Activated CD8-positive, alpha-beta T cell treated with anti-CD3 and anti-CD28 coated beads, Interleukin-2, amount 10 ng/mL, durations not matched to agents 7 days and 5 days (primary cell): ENCODE data around the gene IFITM10. TPM values are rescaled to one million over a fixed set of nuclear protein-coding genes. Genes with fewer than 3 reads are reported as not detected.

Source experiments
- ATAC-seq: fragments of 150-1000 bp; cut with Tn5 transposase; one replicate; pipeline ENCODE4 v1.10.0; 2021; ENCODE audit warnings: moderate library complexity
- CTCF ChIA-PET: fragments of 350-600 bp; sonication (Branson Sonifier 250); formaldehyde crosslinking; loops from one replicate; lab custom pipeline; 2021; ENCODE audit warnings: antibody characterized with exemption; lab: Charles Lee
- POLR2A ChIA-PET: fragments of 350-600 bp; sonication (Branson Sonifier 250); formaldehyde crosslinking; loops from one replicate; lab custom pipeline; 2021; ENCODE audit warnings: antibody characterized with exemption; lab: Charles Lee
- DNase-seq: peaks from one replicate; pipeline ENCODE4 v3.0.0-alpha.2; 2020
- H3K27ac Mint-ChIP-seq: one replicate; pipeline ENCODE4 v1.8.0; 2021; ENCODE audit warnings: mild to moderate bottlenecking, mixed read lengths
- H3K27me3 Mint-ChIP-seq: one replicate; pipeline ENCODE4 v1.8.0; 2021; ENCODE audit warnings: low read depth, mixed read lengths
- H3K36me3 Mint-ChIP-seq: one replicate; pipeline ENCODE4 v1.8.0; 2021; ENCODE audit warnings: low read depth, mixed read lengths
- H3K4me1 Mint-ChIP-seq: one replicate; pipeline ENCODE4 v1.8.0; 2021; ENCODE audit warnings: low read depth, mixed read lengths
- H3K4me3 Mint-ChIP-seq: one replicate; pipeline ENCODE4 v1.8.0; 2021; ENCODE audit warnings: mild to moderate bottlenecking, mixed read lengths
- H3K9me3 Mint-ChIP-seq: one replicate; pipeline ENCODE4 v1.8.0; 2022; ENCODE audit warnings: mixed read lengths; ENCODE audit not compliant: insufficient read depth
- total RNA-seq, 2 experiments: library from RNA; stranded (reverse); gene quantifications; one replicate each; pipeline ENCODE4 v1.2.3, GENCODE V29; 2021

IFITM10 gene
- total RNA-seq, 2 experiments from 2014 or later: 0.63 to 1.0 TPM

- H3K27me3 Mint-ChIP-seq: peaks cover 10% of the 10 kb centered on the region
- peaks cover 37% of the 10 kb centered on the region for H3K4me1 Mint-ChIP-seq
- H3K27ac Mint-ChIP-seq: no peak overlapping the region
- no peaks in the 10 kb centered on the region for H3K9me3 Mint-ChIP-seq
- ChIA-PET POLR2A (no interaction called here), CTCF (interaction anchor here (1.9 kb wide), 1 partner anchor 64 kb away, joined by 5 read pairs; no protein-coding TSS in a partner anchor)
- no peak overlapping the region for H3K4me3 Mint-ChIP-seq
- ATAC-seq: no peak
- no peak for DNase-seq
- H3K36me3 Mint-ChIP-seq: no peaks in the 10 kb centered on the region
Measured at GRCh38 chr11:1768141-1768469, 17.7 kb upstream of the IFITM10 start.

DNA sequence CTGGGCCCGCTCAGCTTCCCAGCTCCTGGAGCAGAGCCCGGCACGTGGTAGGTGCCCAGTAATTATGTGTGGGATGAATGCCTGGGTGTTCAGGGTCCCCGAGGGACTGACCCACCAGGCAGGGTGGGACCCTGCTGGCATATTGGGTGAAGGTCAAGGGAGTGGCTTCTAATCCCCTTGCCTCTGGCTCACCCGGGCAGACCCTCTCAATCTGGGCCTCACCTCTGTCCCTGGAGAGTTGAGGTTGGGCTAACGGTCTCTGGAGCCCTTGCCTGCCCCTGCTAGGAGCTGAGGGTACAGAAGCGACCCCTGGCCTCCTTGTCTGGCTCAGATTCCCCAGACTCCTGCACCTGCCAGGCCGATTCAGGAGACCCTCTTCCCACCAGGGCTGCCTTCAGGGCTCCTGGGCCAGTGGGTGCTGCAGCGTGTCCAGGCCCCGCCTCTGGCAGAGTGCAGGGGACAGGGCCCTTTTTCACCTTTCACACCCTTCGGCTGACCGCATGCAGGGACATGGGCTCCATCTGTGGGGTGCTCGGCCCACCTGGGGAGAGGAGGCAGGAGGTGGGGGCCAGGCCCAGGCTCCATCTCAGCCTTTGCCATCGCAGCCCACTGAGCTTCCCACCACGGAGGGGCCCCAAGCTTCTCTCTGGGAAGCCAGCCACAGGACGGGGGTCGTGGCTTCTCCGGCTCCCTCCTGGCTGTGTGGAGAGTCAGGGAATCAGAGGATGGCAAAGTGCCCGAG is 17.2 kb upstream of the IFITM10 start:
- Mint-ChIP-seq H3K36me3 (no peaks in the 10 kb centered on the region), H3K4me3 (no peak overlapping the region), H3K27me3 (peaks cover 10% of the 10 kb centered on the region), H3K4me1 (peaks cover 38% of the 10 kb centered on the region), H3K9me3 (no peaks in the 10 kb centered on the region), H3K27ac (no peak overlapping the region)
- ATAC-seq (no peak), DNase-seq (no peak)
- CTCF ChIA-PET: interaction anchor here (1.1 to 2.2 kb wide), 2 partner anchors 70 to 73 kb away, joined by 3 to 14 read pairs; no protein-coding TSS in a partner anchor
- POLR2A ChIA-PET: no interaction called here

DNA sequence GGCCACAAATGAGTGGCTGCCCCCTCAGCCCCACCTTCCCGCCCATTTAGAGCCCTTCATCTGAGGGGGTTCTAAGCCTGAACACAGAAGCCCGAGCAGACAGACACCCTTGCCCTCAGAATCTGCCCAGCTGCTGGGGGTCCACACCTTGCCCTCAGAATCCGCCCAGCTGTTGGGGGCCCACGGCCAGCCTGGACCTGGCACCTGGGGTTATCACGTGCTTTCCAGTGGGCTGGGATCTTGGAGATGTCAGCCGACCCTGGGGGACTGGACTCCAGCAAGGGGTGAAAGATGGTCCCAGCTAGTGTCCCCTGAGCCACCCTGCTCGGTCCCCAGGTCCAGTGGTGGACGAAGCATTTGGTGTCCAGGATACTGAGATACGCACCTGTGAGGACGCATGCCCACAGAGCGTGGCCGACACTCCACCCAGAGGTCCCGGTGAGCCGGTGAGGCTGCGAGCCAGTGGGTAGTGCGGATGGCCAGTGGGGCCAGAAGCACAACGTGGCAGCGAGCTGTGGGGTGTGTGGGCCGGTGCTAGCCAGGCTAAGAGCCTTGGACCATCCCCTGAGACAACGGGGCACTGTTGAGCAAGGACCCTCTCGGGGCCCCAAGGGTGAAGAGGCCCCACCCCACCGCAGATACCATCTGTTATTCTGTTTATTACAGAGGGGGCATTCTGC is 16.5 kb upstream of the IFITM10 start:
- Mint-ChIP-seq H3K4me3 (no peak overlapping the region), H3K27me3 (peaks cover 6% of the 10 kb centered on the region), H3K27ac (no peak overlapping the region), H3K36me3 (peaks cover 7% of the 10 kb centered on the region), H3K9me3 (no peaks in the 10 kb centered on the region), H3K4me1 (peaks cover 38% of the 10 kb centered on the region)
- POLR2A ChIA-PET: interaction anchor here (0.9 kb wide), 1 partner anchor 9 kb away, joined by 3 read pairs; no protein-coding TSS in a partner anchor
- ATAC-seq (no peak), DNase-seq (no peak)
- CTCF ChIA-PET: interaction anchor here (1.1 to 2.2 kb wide), 2 partner anchors 69 to 73 kb away, joined by 3 to 14 read pairs; no protein-coding TSS in a partner anchor

DNA sequence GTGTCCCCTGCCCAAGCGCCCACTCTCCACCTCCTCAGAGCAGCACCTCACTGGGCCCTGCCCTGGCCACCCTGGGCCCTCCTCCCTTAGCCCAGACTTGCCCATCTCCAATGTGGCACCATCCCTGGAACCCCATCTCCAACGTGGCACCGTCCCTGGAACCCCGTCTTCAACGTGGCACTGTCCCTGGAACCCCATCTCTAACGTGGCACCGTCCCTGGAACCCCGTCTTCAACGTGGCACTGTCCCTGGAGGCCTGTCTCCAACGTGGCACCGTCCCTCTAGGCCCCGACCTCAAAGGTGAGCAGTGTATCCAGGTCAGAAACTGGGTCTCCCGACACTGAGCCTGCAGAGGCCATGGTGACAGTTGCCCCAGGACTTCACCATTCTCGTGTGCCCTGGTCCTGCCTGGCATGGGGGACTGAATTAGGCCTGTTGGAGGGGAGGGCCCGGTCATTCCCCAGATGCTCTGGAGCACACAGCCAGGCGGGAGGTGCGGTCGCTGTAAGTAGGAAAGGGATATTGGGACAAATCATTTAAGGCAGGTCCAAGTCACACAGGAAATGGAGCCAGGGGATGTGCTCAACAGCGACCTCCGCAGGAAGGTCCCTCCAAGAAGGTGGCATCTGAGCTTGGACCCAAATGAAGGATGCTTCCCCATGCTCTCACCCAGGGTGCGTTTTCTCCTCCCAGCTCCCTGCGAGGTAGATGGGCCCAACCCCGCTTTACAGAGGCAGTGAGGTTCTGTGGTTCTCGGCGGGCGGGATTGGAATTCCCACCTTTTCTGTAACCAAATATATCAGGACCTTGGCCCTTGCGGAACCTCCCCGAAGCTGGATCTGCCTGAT is 15.7 kb upstream of the IFITM10 start:
- H3K4me3 Mint-ChIP-seq: no peak overlapping the region
- no peak overlapping the region for H3K27ac Mint-ChIP-seq
- ATAC-seq (no peak), DNase-seq (no peak)
- peaks cover 10% of the 10 kb centered on the region for H3K36me3 Mint-ChIP-seq
- H3K9me3 Mint-ChIP-seq: no peaks in the 10 kb centered on the region
- H3K4me1 Mint-ChIP-seq: peaks cover 36% of the 10 kb centered on the region
- POLR2A ChIA-PET: interaction anchor here (0.9 kb wide), 1 partner anchor 8 kb away, joined by 3 read pairs; no protein-coding TSS in a partner anchor
- CTCF ChIA-PET: interaction anchor here (1.1 to 2.2 kb wide), 2 partner anchors 68 to 72 kb away, joined by 3 to 14 read pairs; no protein-coding TSS in a partner anchor
- H3K27me3 Mint-ChIP-seq: peaks cover 6% of the 10 kb centered on the region

DNA sequence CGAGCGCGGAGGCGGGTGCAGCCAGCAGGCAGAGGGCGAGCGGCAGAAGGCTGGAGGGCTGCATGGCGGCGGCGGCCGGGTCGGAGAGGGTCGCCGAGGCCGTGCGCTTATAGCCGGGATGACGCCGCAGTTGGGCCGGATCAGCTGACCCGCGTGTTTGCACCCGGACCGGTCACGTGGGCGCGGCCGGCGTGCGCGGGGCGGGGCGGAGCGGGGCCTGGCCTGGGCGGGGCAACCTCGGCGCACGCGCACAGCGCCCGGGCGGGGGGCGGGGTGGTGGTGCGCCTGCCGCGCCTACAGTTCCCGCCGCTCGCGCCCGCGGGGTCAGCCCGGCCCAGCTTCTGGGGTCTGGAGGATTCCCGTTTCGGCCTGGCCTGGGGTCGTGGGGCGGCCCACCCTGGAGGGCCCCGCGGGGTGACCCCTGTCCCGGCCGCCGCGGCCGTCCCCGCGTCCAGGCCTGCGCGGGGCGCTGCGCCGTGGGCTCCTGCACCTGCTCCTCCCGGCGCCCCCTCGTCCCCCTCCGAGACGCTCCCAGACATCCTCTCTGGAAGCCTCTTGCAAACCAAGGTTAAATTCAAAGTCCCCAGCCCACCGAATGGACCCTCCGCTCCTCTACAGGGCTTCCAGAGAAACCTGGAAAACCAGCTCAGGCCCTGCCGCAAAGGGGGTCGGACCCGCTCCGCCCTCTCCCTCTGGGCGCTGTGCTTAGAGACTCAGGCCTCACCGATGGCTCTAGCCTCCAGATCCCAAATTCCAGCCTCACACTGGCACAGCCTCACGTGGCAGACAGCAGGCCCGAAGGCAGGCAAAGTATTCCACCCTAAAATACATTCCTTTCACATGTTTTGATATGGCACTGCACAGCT is 13.6 kb upstream of the IFITM10 start, which contains the start of gene CTSD:
Gene CTSD (minus strand): TSS at position 132 of the 866 bp plus-strand sequence. CDS start 68 bp downstream, at position 64.
- Mint-ChIP-seq H3K27ac (peak within 1 kb of the TSS; percentile 67), H3K36me3 (peaks cover 21% of the 10 kb centered on the region), H3K4me3 (peak within 1 kb of the TSS; percentile 86), H3K4me1 (peaks cover 42% of the 10 kb centered on the region), H3K9me3 (no peaks in the 10 kb centered on the region), H3K27me3 (no peaks in the 10 kb centered on the region)
- ChIA-PET CTCF (interaction anchor here (1.0 to 1.7 kb wide), 4 partner anchors 9 to 70 kb away, joined by 3 to 7 read pairs (median 4); no protein-coding TSS in a partner anchor), POLR2A (interaction anchor here (1.5 kb wide), 1 partner anchor 9 kb away, joined by 6 read pairs; no protein-coding TSS in a partner anchor)
- DNase-seq (peak; percentile 91), ATAC-seq (peak; percentile 81)

DNA sequence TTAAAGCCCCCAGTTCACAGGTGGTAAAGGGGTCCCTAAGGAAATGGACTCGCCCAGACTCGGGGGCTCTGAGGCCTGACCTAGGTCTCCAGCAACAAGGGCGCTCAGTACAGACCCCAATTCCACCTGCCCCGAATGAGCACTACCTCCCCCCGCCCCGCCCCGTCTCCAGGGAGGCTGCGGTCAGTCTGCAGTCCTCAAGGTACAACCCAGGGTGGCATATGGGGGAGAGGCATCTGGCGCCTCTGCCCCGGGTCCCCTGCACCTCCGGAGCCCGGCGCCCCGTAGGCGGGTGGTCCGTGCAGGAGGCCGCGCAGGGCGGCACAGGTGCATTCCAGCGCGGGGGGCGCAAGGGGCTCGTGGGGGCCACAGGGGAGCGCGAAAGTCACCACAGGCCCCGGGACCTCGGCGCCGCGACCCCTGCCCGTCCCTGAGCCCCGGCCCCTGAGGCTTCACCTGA is 13.0 kb upstream of the IFITM10 start:
- peak; percentile 42 for ATAC-seq
- CTCF ChIA-PET: interaction anchor here (1.3 to 1.7 kb wide), 3 partner anchors 10 to 70 kb away, joined by 3 to 7 read pairs (median 4); no protein-coding TSS in a partner anchor
- POLR2A ChIA-PET: interaction anchor here (1.5 kb wide), 1 partner anchor 10 kb away, joined by 6 read pairs; no protein-coding TSS in a partner anchor
- Mint-ChIP-seq H3K27ac (peak overlapping the region; percentile 49), H3K27me3 (no peaks in the 10 kb centered on the region), H3K4me3 (peak overlapping the region; percentile 72), H3K4me1 (peaks cover 45% of the 10 kb centered on the region), H3K36me3 (peaks cover 27% of the 10 kb centered on the region), H3K9me3 (no peaks in the 10 kb centered on the region)
- DNase-seq: no peak

DNA sequence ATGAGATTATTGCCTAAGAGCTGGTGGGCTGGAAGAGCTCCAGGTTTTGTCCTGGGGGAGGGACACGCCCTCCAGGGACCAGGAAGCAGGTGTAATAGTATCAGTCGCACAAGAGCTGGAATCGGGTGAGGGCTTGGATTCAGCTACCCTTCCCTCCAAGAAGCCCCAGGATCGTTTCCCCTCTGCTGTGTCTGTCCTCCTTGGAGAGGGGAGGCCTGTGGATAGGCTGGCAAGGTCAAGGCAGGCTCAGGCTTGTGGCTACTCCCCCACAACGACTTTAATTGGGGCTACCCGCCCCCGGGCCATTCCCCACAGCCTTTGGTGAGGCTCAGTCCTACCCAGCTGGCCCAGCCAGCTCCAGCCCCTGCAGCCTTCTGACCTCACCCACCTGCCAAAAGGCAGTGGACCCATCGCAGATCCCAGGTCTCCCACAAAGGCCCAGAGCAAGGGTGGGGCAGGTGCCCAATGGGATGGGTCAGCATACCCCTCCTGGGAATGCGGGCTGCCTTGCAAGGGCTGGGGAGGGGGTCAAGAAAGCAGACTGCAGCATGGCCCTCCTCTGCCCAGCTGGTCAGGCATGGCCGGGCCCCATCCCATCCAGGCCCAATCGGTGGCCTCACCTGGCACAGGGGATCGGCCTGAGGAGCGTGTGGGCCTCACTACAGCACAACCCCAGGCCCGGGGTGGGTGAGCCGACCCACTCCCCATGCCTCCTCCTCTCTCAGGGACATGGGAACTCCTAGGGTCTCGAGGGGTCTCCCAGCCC is 12.3 kb upstream of the IFITM10 start:
- Mint-ChIP-seq H3K4me1 (peaks cover 50% of the 10 kb centered on the region), H3K9me3 (no peaks in the 10 kb centered on the region), H3K36me3 (peaks cover 30% of the 10 kb centered on the region), H3K4me3 (peak overlapping the region; percentile 72), H3K27ac (peak overlapping the region; percentile 49), H3K27me3 (no peaks in the 10 kb centered on the region)
- CTCF ChIA-PET: interaction anchor here (1.1 to 1.6 kb wide), 3 partner anchors 10 to 239 kb away, joined by 4 read pairs; no protein-coding TSS in a partner anchor
- no peak for DNase-seq
- no peak for ATAC-seq
- POLR2A ChIA-PET: no interaction called here

GRCh38 chr11:1761857-1762536 is 11.6 kb upstream of the IFITM10 start:
- Mint-ChIP-seq H3K27me3 (no peaks in the 10 kb centered on the region), H3K4me3 (peak overlapping the region; percentile 72), H3K4me1 (peaks cover 57% of the 10 kb centered on the region), H3K36me3 (peaks cover 38% of the 10 kb centered on the region), H3K27ac (peak overlapping the region; percentile 49), H3K9me3 (no peaks in the 10 kb centered on the region)
- DNase-seq: no peak
- POLR2A ChIA-PET: no interaction called here
- CTCF ChIA-PET: interaction anchor here (1.1 to 1.6 kb wide), 3 partner anchors 11 to 239 kb away, joined by 4 read pairs; no protein-coding TSS in a partner anchor
- ATAC-seq: no peak

GRCh38 chr11:1761110-1761856 is 10.9 kb upstream of the IFITM10 start:
- POLR2A ChIA-PET: no interaction called here
- H3K36me3 Mint-ChIP-seq: peaks cover 45% of the 10 kb centered on the region
- DNase-seq (no peak), ATAC-seq (no peak)
- H3K4me1 Mint-ChIP-seq: peaks cover 64% of the 10 kb centered on the region
- H3K27me3 Mint-ChIP-seq: no peaks in the 10 kb centered on the region
- H3K4me3 Mint-ChIP-seq: peak overlapping the region; percentile 72
- no peaks in the 10 kb centered on the region for H3K9me3 Mint-ChIP-seq
- H3K27ac Mint-ChIP-seq: peak overlapping the region; percentile 49
- CTCF ChIA-PET: interaction anchor here (1.6 kb wide), 1 partner anchor 67 kb away, joined by 4 read pairs; no protein-coding TSS in a partner anchor
